Peyer's patch (tissue), 4 donors: ENCODE measurements around the gene PTRH1.

Experiments used
- POLR2A ChIP-seq, 2 donors: fragments of 450-650 bp; IDR thresholded peaks; one replicate each; pipeline ENCODE4 v1.5.1; 2017; ENCODE audit warnings: antibody characterized with exemption in 2 of 2, mild to moderate bottlenecking in 2 of 2, moderate library complexity in 2 of 2
- TF ChIP-seq, protein P1 (sequence below), 6 experiments: fragments of 450-650 bp in 4 of 6; fragments of 200-600 bp in 2 of 6; sonication (generic) in 1 of 6; IDR thresholded peaks; one replicate each; pipeline ENCODE4 v1.5.1; 2017 to 2019; ENCODE audit warnings: antibody characterized with exemption in 6 of 6, mild to moderate bottlenecking in 3 of 6, moderate library complexity in 1 of 6

DNA sequence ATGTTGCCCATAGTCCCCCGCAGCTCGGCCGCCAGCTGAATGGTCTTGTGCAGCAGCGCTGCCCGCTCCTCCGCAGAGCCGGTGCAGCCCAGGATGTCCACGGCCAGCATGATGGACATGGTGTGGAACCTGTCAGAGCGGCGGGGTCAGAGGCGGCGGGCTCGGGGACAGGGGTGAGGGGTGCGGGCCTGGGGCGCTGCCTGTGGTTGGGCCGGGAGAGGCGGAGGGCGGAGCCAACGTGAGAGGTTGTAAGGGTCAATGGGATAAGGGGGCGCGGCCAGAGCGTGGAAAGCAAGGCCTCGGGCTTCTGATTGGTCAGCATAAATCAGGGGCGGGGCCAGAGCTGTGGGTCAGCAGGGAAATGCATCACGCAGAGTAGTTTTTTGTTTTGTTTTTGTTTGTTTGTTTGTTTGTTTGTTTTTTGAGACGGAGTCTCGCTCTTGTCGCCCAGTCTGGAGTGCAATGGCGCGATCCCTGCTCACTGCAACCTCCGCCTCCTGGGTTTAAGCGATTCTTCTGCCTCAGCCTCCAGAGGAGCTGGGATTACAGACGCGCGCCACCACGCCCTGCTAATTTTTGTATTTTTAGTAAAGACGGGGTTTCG is 26.5 kb upstream of the PTRH1 start:
- TF ChIP-seq, protein P1, sequence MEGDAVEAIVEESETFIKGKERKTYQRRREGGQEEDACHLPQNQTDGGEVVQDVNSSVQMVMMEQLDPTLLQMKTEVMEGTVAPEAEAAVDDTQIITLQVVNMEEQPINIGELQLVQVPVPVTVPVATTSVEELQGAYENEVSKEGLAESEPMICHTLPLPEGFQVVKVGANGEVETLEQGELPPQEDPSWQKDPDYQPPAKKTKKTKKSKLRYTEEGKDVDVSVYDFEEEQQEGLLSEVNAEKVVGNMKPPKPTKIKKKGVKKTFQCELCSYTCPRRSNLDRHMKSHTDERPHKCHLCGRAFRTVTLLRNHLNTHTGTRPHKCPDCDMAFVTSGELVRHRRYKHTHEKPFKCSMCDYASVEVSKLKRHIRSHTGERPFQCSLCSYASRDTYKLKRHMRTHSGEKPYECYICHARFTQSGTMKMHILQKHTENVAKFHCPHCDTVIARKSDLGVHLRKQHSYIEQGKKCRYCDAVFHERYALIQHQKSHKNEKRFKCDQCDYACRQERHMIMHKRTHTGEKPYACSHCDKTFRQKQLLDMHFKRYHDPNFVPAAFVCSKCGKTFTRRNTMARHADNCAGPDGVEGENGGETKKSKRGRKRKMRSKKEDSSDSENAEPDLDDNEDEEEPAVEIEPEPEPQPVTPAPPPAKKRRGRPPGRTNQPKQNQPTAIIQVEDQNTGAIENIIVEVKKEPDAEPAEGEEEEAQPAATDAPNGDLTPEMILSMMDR (IDR thresholded peaks at IDR 0.05): no peak
- no peak for TF ChIP-seq POLR2A (IDR thresholded peaks at IDR 0.05)
